Aorta (tissue), 5 donors: ENCODE results near the gene KRABD2.
"Not testable (repeated sequence)": the region's sequence is repeated elsewhere in the genome, so short reads cannot be mapped to it uniquely, and the experiment has no call there.

Source experiments
- ATAC-seq: fragments of 200-7000 bp; cut with Tn5 transposase; one replicate; pipeline ENCODE4 v1.9.1; 2022; ENCODE audit warnings: moderate library complexity; ENCODE audit not compliant: low FRiP score
- DNase-seq, 2 donors: peaks; one replicate each; pipeline ENCODE4 v3.0.0-alpha.2; 2020
- H3K27ac ChIP-seq, 2 donors: one replicate each; pipeline ENCODE4 v1.5.1; 2013; ENCODE audit warnings: low read length in 2 of 2, mild to moderate bottlenecking in 2 of 2, moderate library complexity in 2 of 2, control low read depth in 1 of 2, inconsistent platforms in 1 of 2, low read depth in 1 of 2
- H3K27me3 ChIP-seq, 2 donors: one replicate each; pipeline ENCODE4 v1.6.1; 2013; ENCODE audit warnings: control low read depth in 1 of 2, low read length in 1 of 2, mild to moderate bottlenecking in 1 of 2, moderate library complexity in 1 of 2; ENCODE audit not compliant: insufficient read depth in 2 of 2, control insufficient read depth in 1 of 2
- H3K36me3 ChIP-seq, 2 donors: one replicate each; pipeline ENCODE4 v1.6.1; 2013; ENCODE audit warnings: control low read depth in 1 of 2, low read length in 1 of 2, mild to moderate bottlenecking in 1 of 2; ENCODE audit not compliant: insufficient read depth in 2 of 2, control insufficient read depth in 1 of 2
- H3K4me1 ChIP-seq, 2 donors: one replicate each; pipeline ENCODE4 v1.6.1; 2013; ENCODE audit warnings: low read length in 2 of 2, control low read depth in 1 of 2, mild to moderate bottlenecking in 1 of 2, moderate library complexity in 1 of 2; ENCODE audit not compliant: insufficient read depth in 2 of 2, control insufficient read depth in 1 of 2
- H3K4me3 ChIP-seq, 2 donors: one replicate each; pipeline ENCODE4 v1.5.1; 2013; ENCODE audit warnings: low read length in 2 of 2, control low read depth in 1 of 2, mild to moderate bottlenecking in 1 of 2
- H3K9me3 ChIP-seq: one replicate; pipeline ENCODE4 v1.6.1; 2013; ENCODE audit warnings: mild to moderate bottlenecking, low read length; ENCODE audit not compliant: control insufficient read depth
- WGBS, 2 donors: extraction: QIAGEN DNeasy Blood & Tissue Kit; methylation state at CpG; one replicate each; pipeline ENCODE4 v1.1.7; 2013; 5-methylcytosine and 5-hydroxymethylcytosine counted together
- intact Hi-C, 2 donors: fragments of 100-400 bp; cut with DNase I; formaldehyde crosslinking; loops; one replicate each; pipeline versions ENCODE4 v1.14.2 to v1.15.0; 2022
- donor health status: healthy with polysubstance abuse.
- donor health status: Bipolar disorder and iron deficiency.
- donor health status: DM: no; HTN: no; CAD: no.
- donor health status: DM: no; HTN: no; CAD: no.
- donor health status: DM: yes; HTN: yes; CAD: no.

Gene KRABD2

DNA sequence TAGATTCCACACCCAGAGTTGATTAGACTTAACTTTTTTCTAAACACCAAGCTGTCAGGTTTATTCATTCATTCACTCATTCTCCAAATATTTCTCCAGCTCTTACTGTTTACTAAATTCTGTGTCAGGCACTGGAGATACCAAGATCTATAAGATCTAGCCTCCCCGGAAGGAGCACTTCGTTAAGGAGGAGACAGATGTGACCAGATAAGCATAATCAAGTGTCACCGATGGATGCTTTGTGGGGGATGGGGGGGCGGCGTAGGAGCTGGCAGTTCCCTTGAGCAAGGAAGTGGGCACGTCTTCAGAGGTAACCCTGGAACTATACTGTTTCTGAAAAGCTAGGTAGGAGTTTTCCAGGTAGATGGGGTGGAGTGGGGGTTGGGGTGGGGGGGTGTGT, 10.3 kb upstream of the KRABD2 start:
- WGBS, 2 donors, result 68 to 80% methylated on average over 6 of the region's 6 CpGs
- DNase-seq (peak in 1 of 2 donors; percentile 15), ATAC-seq (no peak)
- intact Hi-C loops, result no loop called here
- H3K9me3 ChIP-seq, result no peaks in the 10 kb centered on the region
- no peak overlapping the region for H3K4me3 ChIP-seq
- no peaks in the 10 kb centered on the region for H3K36me3 ChIP-seq
- no peaks in the 10 kb centered on the region for H3K27me3 ChIP-seq
- H3K4me1 ChIP-seq, result no peaks in the 10 kb centered on the region
- no peak overlapping the region for H3K27ac ChIP-seq

DNA sequence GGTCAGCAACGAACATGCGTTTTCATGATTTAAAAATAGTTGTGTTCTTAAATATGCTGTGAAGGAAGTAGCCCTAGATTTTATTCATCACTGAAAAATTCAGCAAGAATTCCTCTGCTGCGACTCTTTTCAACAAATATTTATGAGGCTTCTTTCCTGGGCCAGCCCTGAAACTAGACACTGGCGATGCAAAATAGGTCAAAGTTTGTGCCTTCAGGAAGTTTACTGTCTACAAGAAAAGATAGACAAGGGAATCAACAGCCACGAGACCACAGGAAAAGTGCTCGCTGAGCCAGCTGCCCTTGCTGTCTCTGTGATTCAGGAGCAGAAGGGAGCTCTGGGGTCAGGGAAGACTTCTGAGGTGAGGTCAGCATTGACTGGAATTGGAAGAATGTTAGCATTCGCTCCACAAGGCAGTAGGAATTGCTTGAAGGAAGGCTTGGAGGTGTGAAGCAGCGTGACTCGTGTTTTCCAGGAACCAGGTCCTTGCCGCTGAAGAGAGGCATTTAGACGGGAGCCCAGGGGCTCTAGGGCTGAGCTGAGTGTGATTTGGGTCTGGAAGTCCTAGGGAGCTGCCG, 8.4 kb upstream of the KRABD2 start:
- DNase-seq (peak; percentile 40 to 52), ATAC-seq (no peak)
- WGBS, 2 donors, result 45 to 56% methylated on average over 12 of the region's 12 CpGs
- H3K36me3 ChIP-seq, result peaks cover 0 to 4% of the 10 kb centered on the region in 2 donors
- H3K4me3 ChIP-seq, result no peak overlapping the region
- intact Hi-C loops, result no loop called here
- no peaks in the 10 kb centered on the region for H3K4me1 ChIP-seq
- no peaks in the 10 kb centered on the region for H3K9me3 ChIP-seq
- H3K27me3 ChIP-seq, result no peaks in the 10 kb centered on the region
- no peak overlapping the region for H3K27ac ChIP-seq

DNA sequence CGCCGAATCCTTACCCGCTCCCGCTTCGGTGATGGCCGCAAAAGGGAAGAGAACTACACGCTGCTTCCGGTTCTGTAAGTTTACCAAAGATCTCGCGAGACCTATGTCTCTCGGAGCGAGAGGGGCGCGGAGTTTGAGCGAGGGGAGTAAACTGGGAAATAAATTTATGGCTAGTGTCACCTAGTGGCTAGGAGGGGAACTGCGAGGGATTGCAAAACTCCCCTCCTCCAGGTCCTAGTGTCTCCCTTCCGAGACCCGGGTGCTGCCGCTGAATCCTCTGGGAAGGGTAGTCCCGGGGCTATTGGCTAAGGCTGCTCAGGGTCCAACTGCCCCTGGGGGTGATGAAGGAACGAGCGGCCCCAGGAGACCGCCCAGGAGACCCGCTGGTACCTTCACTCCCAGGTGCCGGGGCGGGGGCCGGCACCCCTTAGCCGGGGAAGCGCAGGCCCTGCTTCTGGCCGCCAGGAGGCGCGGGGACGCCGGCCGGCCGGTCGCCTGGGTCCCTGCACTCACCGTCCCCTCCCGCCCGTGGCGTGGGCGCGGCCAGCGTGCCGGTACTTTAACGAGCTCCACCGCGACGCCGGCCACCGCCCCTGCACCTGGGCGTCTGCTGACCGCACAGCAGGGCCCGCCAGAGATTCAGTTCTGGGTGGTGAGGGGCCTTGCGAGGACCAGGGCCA, 6.8 kb upstream of the KRABD2 start, which contains the start of gene RPL26:
Gene RPL26 (minus strand): TSS at position 51 of the 680 bp plus-strand sequence. CDS start 883 bp downstream, outside the sequence.
- DNase-seq (peak; percentile 97 to 98), ATAC-seq (peak; percentile 97)
- 0 to 1% methylated on average over 55 of the region's 55 CpGs for WGBS, 2 donors
- Histone ChIP-seq H3K36me3 (peaks cover 0 to 8% of the 10 kb centered on the region in 2 donors), H3K4me1 (no peaks in the 10 kb centered on the region), H3K27me3 (no peaks in the 10 kb centered on the region), H3K9me3 (no peaks in the 10 kb centered on the region), H3K4me3 (peak within 1 kb of the TSS; percentile 81 to 95), H3K27ac (peak within 1 kb of the TSS in 1 of 2 donors; percentile 73)
- intact Hi-C loops, result no loop called here

DNA sequence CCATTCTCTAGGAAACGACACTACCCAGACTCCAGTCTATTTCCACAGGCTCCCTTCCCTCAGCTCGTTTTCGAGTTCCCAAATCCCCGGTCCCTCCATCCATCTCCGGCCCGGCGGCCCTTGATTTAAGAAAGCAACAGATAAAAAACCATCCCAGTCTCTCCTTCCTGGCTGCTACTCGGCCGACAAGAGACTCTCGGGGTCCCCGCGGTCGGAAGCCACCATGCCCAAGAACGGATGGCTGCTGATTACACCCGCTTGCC, 6.3 kb upstream of the KRABD2 start:
- Histone ChIP-seq H3K36me3 (peaks cover 0 to 8% of the 10 kb centered on the region in 2 donors), H3K27ac (peak overlapping the region in 1 of 2 donors; percentile 4), H3K4me1 (no peaks in the 10 kb centered on the region), H3K27me3 (no peaks in the 10 kb centered on the region), H3K4me3 (peak overlapping the region; percentile 81 to 95), H3K9me3 (no peaks in the 10 kb centered on the region)
- DNase-seq (no peak), ATAC-seq (no peak)
- intact Hi-C loops, result no loop called here
- 1 to 2% methylated on average over 15 of the region's 15 CpGs for WGBS, 2 donors

DNA sequence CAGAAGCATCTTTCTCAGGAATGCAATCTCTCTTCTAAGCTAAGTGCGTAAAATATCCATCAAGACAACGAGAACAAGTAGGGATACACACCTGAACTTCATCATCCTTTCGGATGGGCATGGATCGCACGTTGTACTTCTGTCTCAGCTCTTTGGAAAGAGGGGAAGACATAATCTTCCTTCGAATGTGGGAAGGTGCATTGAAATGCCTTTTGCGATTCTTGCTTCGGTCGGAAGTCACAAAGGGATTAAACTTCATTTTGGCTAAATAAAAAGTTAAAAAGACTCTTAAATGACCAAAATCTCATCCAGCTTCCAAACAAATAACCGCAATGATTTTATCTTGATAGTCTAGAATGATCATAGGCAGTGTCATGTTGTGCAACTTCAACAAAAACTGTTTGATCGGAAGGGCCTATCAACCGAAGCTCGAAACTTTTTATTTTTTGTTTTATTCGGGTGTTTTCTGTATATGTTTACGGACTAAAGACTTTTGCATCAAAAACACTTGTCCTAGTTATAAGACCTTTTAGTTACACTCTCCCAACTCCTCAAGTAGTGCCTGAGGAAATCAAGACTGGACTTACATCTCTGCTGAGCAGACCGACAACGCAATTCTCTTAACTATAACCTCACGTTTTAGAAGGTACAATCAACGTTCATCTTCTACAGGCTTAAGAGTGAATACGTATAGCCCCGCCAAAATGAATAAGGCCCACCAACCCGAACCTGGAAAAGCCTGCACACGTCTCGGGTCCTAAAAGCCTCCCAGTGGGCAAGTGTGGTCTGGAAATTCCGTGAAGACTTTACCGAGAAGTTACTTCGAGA, 5.8 kb upstream of the KRABD2 start:
- peak overlapping the region in 1 of 2 donors; percentile 4 for H3K27ac ChIP-seq
- ATAC-seq (no peak), DNase-seq (no peak)
- 23% methylated on average over 27 of the region's 27 CpGs for WGBS, 2 donors
- H3K4me3 ChIP-seq, result peak overlapping the region; percentile 81 to 95
- H3K9me3 ChIP-seq, result no peaks in the 10 kb centered on the region
- intact Hi-C loops, result no loop called here
- H3K4me1 ChIP-seq, result no peaks in the 10 kb centered on the region
- H3K27me3 ChIP-seq, result no peaks in the 10 kb centered on the region
- peaks cover 0 to 8% of the 10 kb centered on the region in 2 donors for H3K36me3 ChIP-seq

DNA sequence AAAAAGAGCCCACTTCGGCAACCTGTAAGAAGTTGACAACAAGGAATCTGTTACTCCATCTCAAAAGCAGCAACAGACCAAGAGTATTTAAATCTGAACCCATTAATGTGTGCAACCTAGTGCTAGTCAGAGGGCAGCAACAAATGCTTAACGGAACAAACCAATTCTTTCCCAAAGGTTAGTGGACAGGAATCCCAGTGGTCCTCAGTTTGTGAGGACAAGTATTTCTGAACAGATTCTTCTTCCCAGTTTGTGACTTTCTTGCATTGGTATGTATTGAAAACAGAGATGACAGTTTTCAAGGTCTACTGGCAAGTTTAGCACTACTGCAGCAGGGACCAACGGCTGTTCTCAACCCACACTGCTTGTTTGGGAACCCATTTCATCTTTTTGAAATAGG, 3.5 kb upstream of the KRABD2 start:
- no peak for ATAC-seq

DNA sequence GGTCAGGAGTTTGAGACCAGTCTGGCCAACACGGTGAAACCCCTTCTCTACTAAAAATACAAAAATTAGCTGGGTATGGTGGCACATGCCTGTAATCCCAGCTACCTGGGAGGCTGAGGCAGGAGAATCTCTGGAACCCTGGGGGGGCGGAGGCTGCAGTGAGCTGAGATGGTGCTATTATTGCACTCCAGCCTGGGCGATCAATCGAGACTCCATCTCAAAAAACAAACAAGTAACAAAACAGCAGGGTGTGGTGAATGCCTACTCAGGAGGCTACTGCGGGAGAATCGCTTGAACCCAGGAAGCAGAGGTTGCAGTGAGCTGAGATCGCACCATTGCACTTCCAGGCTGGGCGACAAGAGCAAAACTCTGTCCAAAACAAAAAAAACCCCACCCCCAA, 1.6 kb upstream of the KRABD2 start:
- intact Hi-C loops, H3K4me1 ChIP-seq, H3K9me3 ChIP-seq, H3K36me3 ChIP-seq, DNase-seq, H3K27me3 ChIP-seq, H3K4me3 ChIP-seq, H3K27ac ChIP-seq, ATAC-seq: not testable (repeated sequence)
- 75 to 82% methylated on average over 8 of the region's 8 CpGs for WGBS, 2 donors

More for the DNA sequence above, 3.5 kb upstream of the KRABD2 start:
- intact Hi-C loops, result no loop called here
- WGBS, 2 donors, result 55 to 59% methylated on average over 3 of the region's 3 CpGs
- no peaks in the 10 kb centered on the region for H3K27me3 ChIP-seq
- H3K4me3 ChIP-seq, result no peak overlapping the region
- no peak overlapping the region for H3K27ac ChIP-seq
- peaks cover 0 to 2% of the 10 kb centered on the region in 2 donors for H3K4me1 ChIP-seq
- H3K36me3 ChIP-seq, result peaks cover 0 to 8% of the 10 kb centered on the region in 2 donors
- DNase-seq, result no peak
- no peaks in the 10 kb centered on the region for H3K9me3 ChIP-seq

DNA sequence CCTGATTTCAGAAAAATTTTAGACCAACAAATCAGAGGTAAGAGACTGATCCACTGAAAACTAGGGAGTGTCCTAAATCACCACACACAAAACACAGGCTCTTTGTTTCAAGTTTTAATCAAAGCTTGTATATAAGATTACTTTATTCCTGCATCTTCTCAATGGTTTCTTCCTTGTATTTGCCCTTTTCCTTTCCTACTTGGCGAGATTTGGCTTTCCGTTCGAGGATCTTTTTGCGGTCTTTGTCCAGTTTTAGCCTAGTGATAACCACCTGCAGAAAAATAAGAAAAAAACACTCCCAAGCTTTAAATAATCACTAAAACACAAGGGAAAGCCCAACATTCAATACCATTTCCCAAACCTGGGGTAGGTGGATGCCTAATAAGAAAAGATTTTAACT, 918 bp upstream of the KRABD2 start:
- no peaks in the 10 kb centered on the region for H3K9me3 ChIP-seq
- H3K4me3 ChIP-seq, result no peak overlapping the region
- no peak for DNase-seq
- intact Hi-C loops, result no loop called here
- peaks cover 0 to 2% of the 10 kb centered on the region in 2 donors for H3K4me1 ChIP-seq
- WGBS, 2 donors, result 89 to 91% methylated on average over 4 of the region's 4 CpGs
- no peaks in the 10 kb centered on the region for H3K27me3 ChIP-seq
- ATAC-seq, result no peak
- no peak overlapping the region for H3K27ac ChIP-seq
- peaks cover 0 to 8% of the 10 kb centered on the region in 2 donors for H3K36me3 ChIP-seq
